OCI-LY7 (cell line): ENCODE measurements around the gene MEF2D.

ENCODE experiments used
- CTCF ChIP-seq: fragments of 200-600 bp; sonication (generic); conservative IDR thresholded peaks from 2 replicates; pipeline ENCODE4 v1.5.1; 2014; ENCODE audit warnings: mild to moderate bottlenecking, antibody characterized with exemption, low read length, moderate library complexity, mixed read lengths
- EZH2phosphoT487 ChIP-seq: fragments of 200-600 bp; sonication (generic); IDR thresholded peaks from 2 replicates; pipeline ENCODE4 v1.6.1; 2018; ENCODE audit warnings: low read depth, borderline replicate concordance, mild to moderate bottlenecking, mixed run types, antibody characterized with exemption, low read length, moderate library complexity, mixed read lengths

GRCh38 chr1:156432669-156433018 lies 67.9 kb downstream of the MEF2D start:
- TF ChIP-seq CTCF = no peak
- no peak for TF ChIP-seq EZH2phosphoT487
